OCI-LY3 (cell line): Measurements from ENCODE around the gene SMYD5.

ENCODE experiments used
- EZH2phosphoT487 ChIP-seq: fragments of 200-600 bp; shearing (Covaris generic); IDR thresholded peaks from 2 replicates; pipeline ENCODE4 v1.6.1; 2018; ENCODE audit warnings: antibody characterized with exemption, mixed run types, low read depth
- TF ChIP-seq, protein P1 (sequence below): fragments of 200-600, 300-600 bp; sonication (generic); IDR thresholded peaks from 2 replicates; pipeline ENCODE4 v1.5.1; 2014; ENCODE audit warnings: antibody characterized with exemption, low read length, low read depth

DNA sequence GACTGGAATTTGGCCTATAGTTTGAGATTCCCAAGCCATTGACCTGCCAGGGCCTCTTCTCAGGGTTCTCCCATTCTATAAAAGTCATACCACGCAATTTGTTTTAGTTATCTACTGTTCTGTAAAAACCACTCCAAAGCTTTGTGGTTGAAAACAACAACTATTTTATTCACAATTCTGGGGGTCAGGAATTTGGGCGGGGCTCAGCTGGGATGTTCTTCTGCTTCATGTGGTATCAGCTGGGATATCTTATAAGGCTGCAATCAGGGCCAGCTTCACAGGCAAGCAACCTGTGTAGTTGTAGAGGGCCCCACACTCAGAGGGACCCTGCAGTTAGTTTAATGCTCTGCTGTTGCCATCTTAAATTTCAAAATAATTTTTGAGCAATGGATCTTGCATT is 28.1 kb upstream of the SMYD5 start:
- TF ChIP-seq, protein P1, sequence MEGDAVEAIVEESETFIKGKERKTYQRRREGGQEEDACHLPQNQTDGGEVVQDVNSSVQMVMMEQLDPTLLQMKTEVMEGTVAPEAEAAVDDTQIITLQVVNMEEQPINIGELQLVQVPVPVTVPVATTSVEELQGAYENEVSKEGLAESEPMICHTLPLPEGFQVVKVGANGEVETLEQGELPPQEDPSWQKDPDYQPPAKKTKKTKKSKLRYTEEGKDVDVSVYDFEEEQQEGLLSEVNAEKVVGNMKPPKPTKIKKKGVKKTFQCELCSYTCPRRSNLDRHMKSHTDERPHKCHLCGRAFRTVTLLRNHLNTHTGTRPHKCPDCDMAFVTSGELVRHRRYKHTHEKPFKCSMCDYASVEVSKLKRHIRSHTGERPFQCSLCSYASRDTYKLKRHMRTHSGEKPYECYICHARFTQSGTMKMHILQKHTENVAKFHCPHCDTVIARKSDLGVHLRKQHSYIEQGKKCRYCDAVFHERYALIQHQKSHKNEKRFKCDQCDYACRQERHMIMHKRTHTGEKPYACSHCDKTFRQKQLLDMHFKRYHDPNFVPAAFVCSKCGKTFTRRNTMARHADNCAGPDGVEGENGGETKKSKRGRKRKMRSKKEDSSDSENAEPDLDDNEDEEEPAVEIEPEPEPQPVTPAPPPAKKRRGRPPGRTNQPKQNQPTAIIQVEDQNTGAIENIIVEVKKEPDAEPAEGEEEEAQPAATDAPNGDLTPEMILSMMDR: no peak
- no peak for TF ChIP-seq EZH2phosphoT487
